Caco-2 (cell line): Measurements from ENCODE around the gene RNF10. TPM values are rescaled to one million over a fixed set of nuclear protein-coding genes. Genes with fewer than 3 reads are reported as not detected.

Experiments
- total RNA-seq: library from RNA; stranded (reverse); gene quantifications from 2 replicates; pipeline ENCODE4 v1.2.3, GENCODE V29; 2022

Gene RNF10
- total RNA-seq, 1 experiment from 2014 or later: 133 TPM

Other genes starting within 250 kb of the RNF10 start
- gene RNU4-2, start 242.5 kb upstream of the RNF10 start, total RNA-seq: 3,944 and 3,946 TPM in 2 replicates
- gene RNU4-1, start 241.1 kb upstream of the RNF10 start, total RNA-seq: 3,380 and 3,645 TPM in 2 replicates
- 2.1 and 3.6 TPM in 2 replicates for gene SIRT4, start 232.0 kb upstream of the RNF10 start, total RNA-seq
- not detected in 2 replicates for gene PLA2G1B, start 206.6 kb upstream of the RNF10 start, total RNA-seq
- gene MSI1, start 165.2 kb upstream of the RNF10 start, total RNA-seq: 21.7 and 24.8 TPM in 2 replicates
- 474 and 492 TPM in 2 replicates for gene COX6A1, start 96.2 kb upstream of the RNF10 start, total RNA-seq
- gene TRIAP1, start 88.0 kb upstream of the RNF10 start, total RNA-seq: 34.5 and 36.7 TPM in 2 replicates
- gene GATC, start 87.9 kb upstream of the RNF10 start, total RNA-seq: 30.9 and 33.2 TPM in 2 replicates
- 240 and 244 TPM in 2 replicates for gene SRSF9, start 64.6 kb upstream of the RNF10 start, total RNA-seq
- 323 and 324 TPM in 2 replicates for gene DYNLL1, start 38.2 kb upstream of the RNF10 start, total RNA-seq
- gene COQ5, start 5.2 kb upstream of the RNF10 start, total RNA-seq: 20.7 and 20.9 TPM in 2 replicates
- 49.5 and 53.9 TPM in 2 replicates for gene POP5, start 47.0 kb downstream of the RNF10 start, total RNA-seq
- 0.95 and 1.0 TPM in 2 replicates for gene CABP1, start 106.3 kb downstream of the RNF10 start, total RNA-seq
- gene MLEC, start 152.8 kb downstream of the RNF10 start, total RNA-seq: 143 and 150 TPM in 2 replicates
- 39.1 and 44.4 TPM in 2 replicates for gene UNC119B, start 176.1 kb downstream of the RNF10 start, total RNA-seq
- gene ACADS, start 191.5 kb downstream of the RNF10 start, total RNA-seq: 12.5 and 13.1 TPM in 2 replicates